ENCODE measurements around the gene FGFRL1. TPM values are rescaled to one million over a fixed set of nuclear protein-coding genes. Genes with fewer than 3 reads are reported as not detected.

The FGFRL1 gene
- total and polyA plus RNA-seq, 2 donors (not counting 1 experiment from before 2014, with no cell fraction given): 6.1 to 10.0 TPM

GRCh38 chr4:963276-964225 lies 47.9 kb upstream of the FGFRL1 start:
- no peaks in the 10 kb centered on the region for H3K27me3 ChIP-seq (ENCODE audit: control insufficient read depth, insufficient read depth, low read length)
- H3K4me2 ChIP-seq (ENCODE audit: extremely low read depth, insufficient read depth, low read length): no peak overlapping the region
- H3K4me3 ChIP-seq (replicated peaks in 1 of 4; ENCODE audit: control extremely low read depth in 1 of 4, insufficient read depth in 1 of 4, low read depth in 3 of 4, low read length in 4 of 4): no peak overlapping the region
- H3K4me1 ChIP-seq (ENCODE audit: control insufficient read depth, extremely low read depth, insufficient read depth, low read length): no peaks in the 10 kb centered on the region
- TF ChIP-seq EZH2 (IDR thresholded peaks at IDR 0.05; ENCODE audit: low read length, missing control alignments): no peak
- no peak for TF ChIP-seq CTCF (conservative IDR thresholded peaks at IDR 0.05 in 1 of 2, IDR thresholded peaks at IDR 0.05 in 1 of 2; ENCODE audit: low read depth in 1 of 2, low read length in 2 of 2)
- no peaks in the 10 kb centered on the region for H3K79me2 ChIP-seq (ENCODE audit: control insufficient read depth, insufficient read depth, low read length)
- DNase-seq (ENCODE audit: low read depth in 2 of 2): no peak
- H3K36me3 ChIP-seq (ENCODE audit: control insufficient read depth, insufficient read depth, low read length): peaks cover 17% of the 10 kb centered on the region
- H3K9me3 ChIP-seq (ENCODE audit: control insufficient read depth, insufficient read depth, low read depth, low read length): no peaks in the 10 kb centered on the region
- no peak overlapping the region for H2AFZ ChIP-seq (ENCODE audit: low read length)
- H3K27ac ChIP-seq (ENCODE audit: insufficient read depth, low read length): no peak overlapping the region
- H4K20me1 ChIP-seq (ENCODE audit: control insufficient read depth, extremely low read depth, insufficient read depth, low read length): no peaks in the 10 kb centered on the region
- no peak overlapping the region for H3K9ac ChIP-seq (ENCODE audit: insufficient read depth, low read length)

GRCh38 chr4:964346-965025 lies 46.9 kb upstream of the FGFRL1 start:
- Histone ChIP-seq H3K9ac (ENCODE audit: insufficient read depth, low read length) (no peak overlapping the region), H3K36me3 (ENCODE audit: control insufficient read depth, insufficient read depth, low read length) (peaks cover 13% of the 10 kb centered on the region), H3K27ac (ENCODE audit: insufficient read depth, low read length) (no peak overlapping the region), H2AFZ (ENCODE audit: low read length) (no peak overlapping the region), H3K79me2 (ENCODE audit: control insufficient read depth, insufficient read depth, low read length) (no peaks in the 10 kb centered on the region), H3K4me3 (replicated peaks in 1 of 4; ENCODE audit: control extremely low read depth in 1 of 4, insufficient read depth in 1 of 4, low read depth in 3 of 4, low read length in 4 of 4) (no peak overlapping the region), H3K27me3 (ENCODE audit: control insufficient read depth, insufficient read depth, low read length) (no peaks in the 10 kb centered on the region), H3K4me2 (ENCODE audit: extremely low read depth, insufficient read depth, low read length) (no peak overlapping the region), H4K20me1 (ENCODE audit: control insufficient read depth, extremely low read depth, insufficient read depth, low read length) (no peaks in the 10 kb centered on the region), H3K9me3 (ENCODE audit: control insufficient read depth, insufficient read depth, low read depth, low read length) (no peaks in the 10 kb centered on the region), H3K4me1 (ENCODE audit: control insufficient read depth, extremely low read depth, insufficient read depth, low read length) (no peaks in the 10 kb centered on the region)
- DNase-seq (ENCODE audit: low read depth in 2 of 2): no peak
- TF ChIP-seq EZH2 (IDR thresholded peaks at IDR 0.05; ENCODE audit: low read length, missing control alignments): no peak
- TF ChIP-seq CTCF (conservative IDR thresholded peaks at IDR 0.05 in 1 of 2, IDR thresholded peaks at IDR 0.05 in 1 of 2; ENCODE audit: low read depth in 1 of 2, low read length in 2 of 2): no peak

GRCh38 chr4:965048-965765 lies 46.2 kb upstream of the FGFRL1 start:
- Histone ChIP-seq H3K9ac (ENCODE audit: insufficient read depth, low read length) (no peak overlapping the region), H3K27ac (ENCODE audit: insufficient read depth, low read length) (no peak overlapping the region), H3K36me3 (ENCODE audit: control insufficient read depth, insufficient read depth, low read length) (peaks cover 10% of the 10 kb centered on the region), H3K4me1 (ENCODE audit: control insufficient read depth, extremely low read depth, insufficient read depth, low read length) (no peaks in the 10 kb centered on the region), H3K27me3 (ENCODE audit: control insufficient read depth, insufficient read depth, low read length) (no peaks in the 10 kb centered on the region), H2AFZ (ENCODE audit: low read length) (no peak overlapping the region), H3K4me2 (ENCODE audit: extremely low read depth, insufficient read depth, low read length) (no peak overlapping the region), H3K79me2 (ENCODE audit: control insufficient read depth, insufficient read depth, low read length) (no peaks in the 10 kb centered on the region), H3K9me3 (ENCODE audit: control insufficient read depth, insufficient read depth, low read depth, low read length) (no peaks in the 10 kb centered on the region), H3K4me3 (replicated peaks in 1 of 4; ENCODE audit: control extremely low read depth in 1 of 4, insufficient read depth in 1 of 4, low read depth in 3 of 4, low read length in 4 of 4) (no peak overlapping the region), H4K20me1 (ENCODE audit: control insufficient read depth, extremely low read depth, insufficient read depth, low read length) (no peaks in the 10 kb centered on the region)
- no peak for DNase-seq (ENCODE audit: low read depth in 2 of 2)
- no peak for TF ChIP-seq CTCF (conservative IDR thresholded peaks at IDR 0.05 in 1 of 2, IDR thresholded peaks at IDR 0.05 in 1 of 2; ENCODE audit: low read depth in 1 of 2, low read length in 2 of 2)
- TF ChIP-seq EZH2 (IDR thresholded peaks at IDR 0.05; ENCODE audit: low read length, missing control alignments): no peak

All from fibroblast of lung (primary cell).